Lung (tissue), 12 donors: ENCODE results near the gene FBRSL1. TPM values are rescaled to one million over a fixed set of nuclear protein-coding genes. Genes with fewer than 3 reads are reported as not detected.
A peak's percentile ranks its signal among the peaks of the same experiment; 100 is the strongest.

ENCODE experiments used
- ATAC-seq: fragments of 200-7000 bp; cut with Tn5 transposase; one replicate; pipeline ENCODE4 v1.9.1; 2020; ENCODE audit warnings: moderate number of reproducible peaks; ENCODE audit not compliant: insufficient read depth, low FRiP score
- DNase-seq, 3 donors: peaks; one replicate each; pipeline ENCODE4 v3.0.0-alpha.2; 2013 to 2017
- H3K27ac ChIP-seq, 2 donors: one replicate each; pipeline ENCODE4 v1.5.1; 2013; ENCODE audit warnings: mild to moderate bottlenecking in 2 of 2, moderate library complexity in 2 of 2, control low read depth in 1 of 2, inconsistent platforms in 1 of 2, low read depth in 1 of 2, low read length in 1 of 2
- H3K27me3 ChIP-seq, 3 donors: one replicate each; pipeline ENCODE4 v1.5.1; 2013; ENCODE audit warnings: low read length in 2 of 3; ENCODE audit not compliant: control insufficient read depth in 3 of 3, insufficient read depth in 3 of 3
- H3K36me3 ChIP-seq, 4 donors: one replicate each; pipeline ENCODE4 v1.5.1; 2013; ENCODE audit warnings: low read length in 4 of 4, mild to moderate bottlenecking in 1 of 4, moderate library complexity in 1 of 4; ENCODE audit not compliant: control insufficient read depth in 4 of 4, insufficient read depth in 4 of 4
- H3K4me1 ChIP-seq, 5 donors: one replicate each; pipeline ENCODE4 v1.5.1; 2013; ENCODE audit warnings: low read length in 5 of 5, mild to moderate bottlenecking in 2 of 5, moderate library complexity in 1 of 5; ENCODE audit not compliant: control insufficient read depth in 5 of 5, insufficient read depth in 5 of 5
- H3K4me3 ChIP-seq: one replicate; pipeline ENCODE4 v1.5.1; 2013; ENCODE audit warnings: mild to moderate bottlenecking, control low read depth, moderate library complexity
- H3K9ac ChIP-seq, 2 donors: one replicate each; pipeline ENCODE4 v1.5.1; 2013; ENCODE audit warnings: low read length in 2 of 2, control low read depth in 1 of 2; ENCODE audit not compliant: insufficient read depth in 1 of 2
- H3K9me3 ChIP-seq, 4 donors: one replicate each; pipeline ENCODE4 v1.5.1; 2013; ENCODE audit warnings: low read length in 3 of 4, mild to moderate bottlenecking in 1 of 4, moderate library complexity in 1 of 4; ENCODE audit not compliant: control insufficient read depth in 4 of 4, insufficient read depth in 3 of 4
- WGBS, 2 donors: extraction: QIAGEN DNeasy Blood & Tissue Kit; methylation state at CpG; one replicate each; pipeline ENCODE4 v1.1.7; 2013; 5-methylcytosine and 5-hydroxymethylcytosine counted together
- polyA plus RNA-seq, 2 donors: library from polyadenylated mRNA; stranded (reverse); fragments of 200-250 nt; gene quantifications; one replicate each; pipeline ENCODE4 v1.2.1, GENCODE V29; 2013
- total RNA-seq, 2 donors: library from RNA; depleted of rRNA in 1 of 2; stranded (reverse); fragments of >200 nt in 1 of 2; gene quantifications; one replicate each; pipeline ENCODE4 v1.2.1, GENCODE V29; 2014 to 2021
- TF ChIP-seq, protein P1 (sequence below): IDR thresholded peaks from 2 replicates; pipeline ENCODE4 v1.5.1; 2012; ENCODE audit warnings: mild to moderate bottlenecking; ENCODE audit errors: control extremely low read depth, extremely low read depth
- donor health status: control.
- donor health status: control.
- donor health status: Bipolar disorder and iron deficiency.
- donor health status: healthy.
- donor health status: DM: yes; HTN: yes; CAD: no.

FBRSL1 gene
- total and polyA plus RNA-seq, 4 donors, result 10.6 to 56.9 (median 22.3) TPM

DNA sequence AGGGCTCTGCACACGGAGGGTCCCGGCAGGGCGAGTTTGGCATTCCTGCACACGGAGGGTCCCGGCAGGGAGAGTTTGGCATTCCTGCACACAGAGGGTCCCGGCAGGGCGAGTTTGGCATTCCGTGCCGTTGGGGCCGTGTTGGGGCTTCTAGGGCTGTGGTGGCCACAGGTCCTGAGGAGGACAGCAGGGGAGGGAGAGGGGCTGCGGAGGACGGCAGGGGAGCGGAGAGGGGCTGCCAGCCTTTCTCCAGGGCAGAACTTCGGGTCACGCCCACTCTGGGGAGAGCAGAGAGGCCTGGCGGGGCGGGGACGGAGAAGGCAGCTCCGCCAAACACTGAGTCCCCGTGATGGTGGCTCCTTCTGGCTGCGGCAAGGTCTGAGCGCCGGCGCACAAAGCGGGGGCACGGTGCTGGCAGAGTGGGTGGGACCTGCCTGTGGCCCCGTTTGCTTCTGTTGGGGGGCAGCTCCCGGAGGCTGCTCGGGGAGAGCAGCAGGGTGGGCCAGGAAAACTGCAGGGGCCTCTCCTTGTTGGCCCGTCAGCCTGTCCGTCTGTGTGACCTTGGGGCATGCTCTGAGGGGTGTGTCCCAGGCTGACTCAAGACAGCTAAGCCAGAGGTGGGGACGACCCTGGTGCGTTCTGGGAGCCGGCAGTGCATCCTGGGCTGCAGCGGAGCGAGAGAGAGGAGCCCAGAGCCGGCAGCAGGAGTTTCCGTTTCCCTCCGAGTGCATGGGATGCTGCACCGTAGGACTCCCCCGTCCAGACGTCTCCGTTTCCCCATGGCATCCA lies 60.3 kb downstream of the FBRSL1 start:
- 87 to 90% methylated on average over 43 of the region's 43 CpGs for WGBS, 2 donors
- Histone ChIP-seq H3K4me1 (peaks cover 0 to 8% (median 0%) of the 10 kb centered on the region in 5 donors), H3K9me3 (no peaks in the 10 kb centered on the region), H3K4me3 (no peak overlapping the region), H3K36me3 (peaks cover 0 to 39% (median 2%) of the 10 kb centered on the region in 4 donors), H3K9ac (no peak overlapping the region), H3K27me3 (no peaks in the 10 kb centered on the region), H3K27ac (no peak overlapping the region)
- TF ChIP-seq, protein P1, sequence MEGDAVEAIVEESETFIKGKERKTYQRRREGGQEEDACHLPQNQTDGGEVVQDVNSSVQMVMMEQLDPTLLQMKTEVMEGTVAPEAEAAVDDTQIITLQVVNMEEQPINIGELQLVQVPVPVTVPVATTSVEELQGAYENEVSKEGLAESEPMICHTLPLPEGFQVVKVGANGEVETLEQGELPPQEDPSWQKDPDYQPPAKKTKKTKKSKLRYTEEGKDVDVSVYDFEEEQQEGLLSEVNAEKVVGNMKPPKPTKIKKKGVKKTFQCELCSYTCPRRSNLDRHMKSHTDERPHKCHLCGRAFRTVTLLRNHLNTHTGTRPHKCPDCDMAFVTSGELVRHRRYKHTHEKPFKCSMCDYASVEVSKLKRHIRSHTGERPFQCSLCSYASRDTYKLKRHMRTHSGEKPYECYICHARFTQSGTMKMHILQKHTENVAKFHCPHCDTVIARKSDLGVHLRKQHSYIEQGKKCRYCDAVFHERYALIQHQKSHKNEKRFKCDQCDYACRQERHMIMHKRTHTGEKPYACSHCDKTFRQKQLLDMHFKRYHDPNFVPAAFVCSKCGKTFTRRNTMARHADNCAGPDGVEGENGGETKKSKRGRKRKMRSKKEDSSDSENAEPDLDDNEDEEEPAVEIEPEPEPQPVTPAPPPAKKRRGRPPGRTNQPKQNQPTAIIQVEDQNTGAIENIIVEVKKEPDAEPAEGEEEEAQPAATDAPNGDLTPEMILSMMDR, result no peak
- ATAC-seq, result no peak
- DNase-seq, result peak; percentile 24 to 66 (median 49)

DNA sequence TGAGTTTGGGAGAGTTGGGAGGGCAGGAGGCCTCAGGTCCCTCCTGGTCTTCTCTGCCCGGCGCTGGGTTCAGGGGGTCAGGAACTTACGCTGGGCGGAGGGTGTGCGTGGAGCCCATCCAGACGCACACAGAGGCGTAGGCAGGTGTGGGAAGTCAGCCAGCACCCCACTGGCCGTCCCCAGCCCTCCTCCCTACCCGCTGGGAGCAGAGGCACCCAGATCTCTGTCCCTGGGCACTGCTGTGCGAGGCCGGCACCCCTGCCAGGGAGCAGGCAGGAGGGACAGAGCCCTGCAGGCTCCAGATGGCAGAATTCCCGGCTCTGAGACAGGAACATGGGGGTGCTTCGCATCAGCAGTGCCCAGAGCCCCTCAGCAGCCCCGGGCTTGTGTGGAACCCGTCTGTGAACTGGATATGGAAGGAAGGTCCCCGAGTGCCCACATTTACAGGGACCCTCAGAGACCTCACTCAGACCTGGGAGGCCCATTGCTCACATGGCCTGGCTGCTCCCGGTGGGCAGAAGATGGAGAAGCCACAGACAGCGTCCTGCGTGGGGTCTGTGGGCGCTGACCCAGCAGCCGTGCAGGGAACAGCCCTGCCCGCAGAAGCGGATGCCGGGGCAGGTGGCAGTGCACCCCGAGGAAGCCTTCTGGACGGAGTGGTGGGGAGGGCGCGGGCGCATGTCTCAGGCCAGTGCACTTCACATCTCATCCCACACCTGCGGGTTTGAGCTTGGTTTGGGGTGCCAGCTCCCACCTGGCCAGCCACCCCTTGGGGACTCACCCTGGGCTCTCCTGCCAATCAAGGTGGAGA lies 61.1 kb downstream of the FBRSL1 start:
- DNase-seq, result no peak
- Histone ChIP-seq H3K27ac (no peak overlapping the region), H3K27me3 (no peaks in the 10 kb centered on the region), H3K36me3 (peaks cover 0 to 40% (median 2%) of the 10 kb centered on the region in 4 donors), H3K9me3 (no peaks in the 10 kb centered on the region), H3K4me3 (no peak overlapping the region), H3K4me1 (peaks cover 0 to 8% (median 0%) of the 10 kb centered on the region in 5 donors), H3K9ac (no peak overlapping the region)
- 92 to 96% methylated on average over 30 of the region's 30 CpGs for WGBS, 2 donors
- TF ChIP-seq, protein P1, result no peak
- ATAC-seq, result no peak

DNA sequence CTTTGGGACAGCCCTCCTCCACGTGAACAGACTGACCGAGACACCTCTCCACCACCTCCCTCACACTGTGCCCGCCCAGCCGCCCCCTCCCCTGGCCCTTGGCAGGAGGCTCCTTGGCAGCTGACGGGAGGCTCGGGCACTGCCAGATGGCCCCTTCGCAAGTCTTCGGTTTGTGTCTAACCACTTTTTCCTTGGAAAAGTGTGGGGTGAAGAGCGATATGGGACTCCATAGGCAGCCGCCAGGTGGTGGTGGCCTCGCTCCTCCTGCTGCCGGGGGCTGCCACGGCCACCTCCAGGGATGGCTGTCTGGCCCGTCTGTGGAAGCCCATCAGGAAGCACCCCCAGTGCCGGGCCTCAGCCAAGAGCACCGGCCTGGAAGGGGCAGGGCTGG lies 61.7 kb downstream of the FBRSL1 start:
- ATAC-seq (no peak), DNase-seq (no peak)
- H3K4me1 ChIP-seq, result peaks cover 0 to 8% (median 0%) of the 10 kb centered on the region in 5 donors
- no peaks in the 10 kb centered on the region for H3K27me3 ChIP-seq
- H3K9me3 ChIP-seq, result no peaks in the 10 kb centered on the region
- WGBS, 2 donors, result 92 to 95% methylated on average over 16 of the region's 16 CpGs
- TF ChIP-seq, protein P1, result no peak
- no peak overlapping the region for H3K27ac ChIP-seq
- no peak overlapping the region for H3K4me3 ChIP-seq
- H3K36me3 ChIP-seq, result peaks cover 0 to 43% (median 2%) of the 10 kb centered on the region in 4 donors
- no peak overlapping the region for H3K9ac ChIP-seq
